GM21576 (cell line): Measurements from ENCODE around the gene OAS2.

Experiments
- ATAC-seq: cut with Tn5 transposase; IDR thresholded peaks from one replicate; pipeline ENCODE4 v1.9.1; 2021; ENCODE audit warnings: mild to moderate bottlenecking, moderate library complexity; ENCODE audit not compliant: unreplicated experiment

Gene OAS2

DNA sequence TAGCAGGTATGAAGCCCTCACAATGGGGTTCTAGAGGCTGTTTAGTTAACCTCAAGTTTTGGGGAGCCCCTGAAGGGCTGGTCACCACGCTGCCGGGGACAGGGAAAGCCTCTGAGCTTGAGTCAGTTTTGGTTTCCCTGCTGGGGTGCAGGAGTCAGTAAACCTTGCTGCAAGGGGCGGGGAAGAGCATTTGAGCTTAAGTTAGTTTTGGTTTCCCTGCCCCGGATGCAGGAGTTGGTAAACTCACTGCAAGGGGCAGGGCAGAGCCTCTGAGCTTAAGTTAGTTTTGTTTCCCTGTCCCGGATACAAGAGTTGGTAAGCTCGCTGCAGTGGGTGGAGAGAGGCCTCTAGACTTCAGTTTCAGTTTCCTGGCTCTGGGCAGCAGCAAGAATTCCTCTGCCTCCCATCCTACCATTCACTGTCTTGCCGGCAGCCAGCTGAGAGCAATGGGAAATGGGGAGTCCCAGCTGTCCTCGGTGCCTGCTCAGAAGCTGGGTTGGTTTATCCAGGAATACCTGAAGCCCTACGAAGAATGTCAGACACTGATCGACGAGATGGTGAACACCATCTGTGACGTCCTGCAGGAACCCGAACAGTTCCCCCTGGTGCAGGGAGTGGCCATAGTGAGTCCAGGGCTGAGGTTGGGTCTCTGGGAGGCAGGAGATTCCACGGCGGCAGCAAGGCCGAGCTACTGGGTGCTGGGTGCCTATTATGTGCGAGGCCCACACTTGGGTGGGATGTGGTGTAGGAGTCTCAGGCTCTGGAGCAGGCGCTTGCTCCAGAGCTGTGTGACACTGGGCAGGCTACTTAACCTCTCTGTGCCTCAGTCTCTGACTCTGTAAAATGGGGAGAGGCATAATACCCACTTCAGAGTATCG, at the start of gene OAS2:
TSS of gene OAS2 (plus strand) at position 357 of the 878 bp plus-strand sequence. CDS start at position 447, 90 bp downstream.
- peak; percentile 81 for ATAC-seq

GRCh38 chr12:112928978-112929377, 49.3 kb upstream of the OAS2 start:
- ATAC-seq = no peak

DNA sequence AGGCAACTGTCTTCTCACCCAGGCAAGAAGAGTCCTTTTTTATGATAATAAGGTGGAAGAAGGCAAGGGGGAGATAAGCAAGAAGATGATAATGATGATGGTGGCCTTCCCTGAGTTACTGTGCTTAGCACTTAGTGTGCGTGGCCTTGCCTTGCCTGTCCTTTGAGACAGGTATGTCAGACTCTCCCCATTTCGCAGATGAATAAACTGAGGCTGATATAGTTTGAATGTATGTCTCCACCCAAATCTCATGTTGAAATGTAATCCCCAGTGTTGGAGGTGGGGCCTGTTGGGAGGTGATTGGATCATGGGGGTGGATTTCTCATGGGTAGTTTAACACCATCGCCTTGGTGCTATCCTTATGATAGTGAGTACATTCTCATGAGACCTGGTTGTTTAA, 48.6 kb upstream of the OAS2 start:
- ATAC-seq = no peak

GRCh38 chr12:112930350-112930749, 48.0 kb upstream of the OAS2 start:
- no peak for ATAC-seq

- no peak for ATAC-seq
These were observed 45.7 kb upstream of the OAS2 start for GRCh38 chr12:112932485-112933128.

DNA sequence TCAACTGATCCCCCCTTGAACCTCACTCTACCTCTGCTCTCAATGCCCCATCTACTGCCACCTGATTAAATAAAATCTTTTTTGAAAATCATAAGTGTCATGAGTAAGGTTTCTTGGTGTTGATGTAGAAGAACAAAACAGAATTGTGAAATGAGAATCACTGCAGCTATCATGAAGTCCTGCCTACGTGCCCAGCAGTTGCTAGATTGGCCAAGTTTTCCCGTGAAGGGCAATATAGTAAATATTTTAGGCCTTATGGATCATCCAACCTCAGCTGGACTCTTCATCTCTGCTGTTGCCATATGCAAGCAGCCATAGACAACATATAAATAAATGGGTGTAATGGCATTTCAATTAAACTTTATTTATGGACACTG, 45.2 kb upstream of the OAS2 start:
- no peak for ATAC-seq

- no peak for ATAC-seq
These were observed 42.1 kb upstream of the OAS2 start for GRCh38 chr12:112936264-112936663.

DNA sequence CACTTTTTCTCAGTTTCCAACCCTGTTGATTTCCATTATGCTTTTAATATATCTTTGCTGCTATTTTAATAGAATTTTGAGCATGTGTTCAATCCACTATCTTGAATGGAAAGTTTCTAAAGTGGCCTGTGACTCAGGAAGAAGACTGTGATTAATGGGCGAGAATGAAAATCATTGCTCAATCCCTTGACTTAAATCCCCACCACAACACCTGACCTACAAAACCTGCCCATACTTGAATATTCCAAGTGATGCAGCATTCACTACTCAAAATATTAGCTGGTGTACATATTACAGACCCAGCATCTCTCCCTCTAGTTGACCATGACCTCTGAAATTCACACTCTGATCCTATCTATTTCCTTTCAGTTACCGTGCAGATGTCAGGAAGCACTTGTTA, 41.4 kb upstream of the OAS2 start:
- no peak for ATAC-seq

- no peak for ATAC-seq
These were observed 40.3 kb upstream of the OAS2 start, which contains the start of gene OAS3 for GRCh38 chr12:112937741-112938719. Gene OAS3, plus strand, starts transcription at chr12:112938474. Its CDS starts 57 bp downstream, at chr12:112938531.

DNA sequence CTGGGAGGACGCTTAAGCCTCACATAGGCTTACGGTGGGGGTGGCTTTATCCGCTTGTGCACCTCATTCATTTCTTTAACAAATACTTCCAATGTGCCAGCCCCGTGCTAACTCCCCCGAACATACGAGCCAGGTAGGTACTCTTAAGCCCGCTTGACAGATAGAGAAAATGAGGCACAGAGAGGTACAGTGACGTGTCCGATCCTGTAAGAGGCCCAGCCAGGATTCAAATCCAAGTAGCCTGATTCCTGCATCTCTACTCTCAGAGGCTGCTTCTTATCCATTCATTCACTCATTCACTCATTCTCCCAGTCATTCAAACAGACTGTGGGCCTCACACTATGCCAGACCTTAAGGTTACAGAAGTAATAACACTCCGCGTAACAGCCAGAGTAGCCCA, 39.6 kb upstream of the OAS2 start:
- no peak for ATAC-seq

DNA sequence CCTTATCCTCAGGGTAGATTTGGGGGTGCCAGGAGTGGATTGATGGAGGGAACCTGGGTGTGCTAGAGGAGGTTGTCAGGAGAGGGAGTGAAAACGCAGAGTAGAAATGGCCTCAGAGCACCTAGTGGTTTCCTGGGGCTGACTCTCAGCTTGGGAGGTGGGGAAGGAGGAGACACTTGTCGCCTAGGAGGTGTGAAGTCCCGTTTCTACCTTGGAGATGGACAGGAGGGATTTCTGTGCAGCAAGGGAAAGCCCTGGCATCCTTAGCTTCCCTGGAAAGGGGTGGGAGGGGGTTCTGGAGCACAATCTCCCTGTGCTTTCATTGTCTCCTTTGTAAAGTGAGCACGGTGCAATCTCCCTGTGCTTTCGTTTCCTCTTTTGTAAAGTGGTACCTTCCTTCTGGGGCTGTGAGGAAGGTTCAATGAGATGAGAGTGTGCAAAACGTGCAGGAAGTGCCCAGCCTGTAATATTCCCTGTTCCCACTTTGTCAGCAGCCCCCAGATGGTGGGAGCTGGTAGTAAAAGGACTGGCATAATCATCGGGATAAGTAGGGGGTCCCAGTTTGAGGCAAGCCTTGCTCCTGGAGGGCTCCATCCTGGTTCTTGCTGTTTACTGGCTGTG, 38.4 kb upstream of the OAS2 start:
- ATAC-seq = peak; percentile 64

GRCh38 chr12:112941528-112942335, 36.6 kb upstream of the OAS2 start:
- no peak for ATAC-seq

GRCh38 chr12:112942572-112942971, 35.7 kb upstream of the OAS2 start:
- no peak for ATAC-seq

- no peak for ATAC-seq
These were observed 34.2 kb upstream of the OAS2 start for GRCh38 chr12:112944024-112944690.

DNA sequence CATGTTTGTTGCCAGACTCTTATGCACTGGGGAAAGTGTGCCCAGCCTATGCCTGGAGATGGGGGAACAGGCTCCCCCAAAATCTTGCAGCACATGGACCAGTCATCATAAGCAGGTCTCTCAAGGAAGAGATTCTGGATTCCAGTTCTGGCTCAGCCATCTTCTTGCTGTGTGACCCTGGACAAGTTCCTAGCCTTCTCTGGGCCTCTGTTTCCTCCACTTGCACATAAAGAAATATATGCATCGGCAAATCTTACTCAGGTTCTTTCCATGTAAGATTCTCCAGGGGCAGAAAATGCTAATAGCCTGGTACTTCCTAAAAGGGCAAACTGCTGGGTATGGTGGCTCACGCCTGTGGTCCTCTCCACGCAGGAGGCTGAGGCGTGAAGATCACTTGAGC, 32.8 kb upstream of the OAS2 start:
- no peak for ATAC-seq

GRCh38 chr12:112946236-112947000, 31.9 kb upstream of the OAS2 start:
- ATAC-seq = no peak

DNA sequence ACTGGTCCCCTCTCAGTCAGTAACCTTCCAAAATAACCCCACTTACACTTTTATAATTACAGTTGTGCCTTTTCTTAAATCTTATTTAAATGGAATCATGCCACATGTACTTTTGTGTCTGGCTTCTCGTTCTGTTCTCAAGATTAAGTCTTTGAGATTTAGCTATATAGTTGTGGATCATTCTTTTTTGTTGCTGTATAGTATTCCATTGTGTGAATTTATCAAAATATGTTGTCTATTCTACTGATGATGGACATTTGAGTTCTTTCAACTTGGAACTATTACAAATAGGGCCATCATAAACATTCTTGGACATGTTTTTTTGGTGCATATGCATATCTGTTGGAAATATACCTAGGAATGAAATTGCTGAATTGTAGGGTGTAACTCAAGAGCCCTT, 31.0 kb upstream of the OAS2 start:
- ATAC-seq = no peak

DNA sequence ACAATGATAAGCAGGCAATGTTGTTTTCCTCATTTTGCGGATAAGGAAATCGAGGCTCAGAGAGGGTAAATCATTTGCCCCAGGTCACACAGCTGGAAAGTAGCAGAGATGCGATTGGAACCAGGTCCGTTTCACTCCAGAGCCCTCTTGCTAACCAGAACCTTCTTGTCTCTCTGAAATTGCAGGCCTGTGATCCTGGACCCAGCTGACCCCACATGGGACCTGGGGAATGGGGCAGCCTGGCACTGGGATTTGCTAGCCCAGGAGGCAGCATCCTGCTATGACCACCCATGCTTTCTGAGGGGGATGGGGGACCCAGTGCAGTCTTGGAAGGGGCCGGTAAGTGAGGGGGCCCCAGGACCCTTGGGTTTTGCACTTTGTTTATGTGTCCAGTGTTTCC, 30.6 kb upstream of the OAS2 start:
- ATAC-seq = no peak

DNA sequence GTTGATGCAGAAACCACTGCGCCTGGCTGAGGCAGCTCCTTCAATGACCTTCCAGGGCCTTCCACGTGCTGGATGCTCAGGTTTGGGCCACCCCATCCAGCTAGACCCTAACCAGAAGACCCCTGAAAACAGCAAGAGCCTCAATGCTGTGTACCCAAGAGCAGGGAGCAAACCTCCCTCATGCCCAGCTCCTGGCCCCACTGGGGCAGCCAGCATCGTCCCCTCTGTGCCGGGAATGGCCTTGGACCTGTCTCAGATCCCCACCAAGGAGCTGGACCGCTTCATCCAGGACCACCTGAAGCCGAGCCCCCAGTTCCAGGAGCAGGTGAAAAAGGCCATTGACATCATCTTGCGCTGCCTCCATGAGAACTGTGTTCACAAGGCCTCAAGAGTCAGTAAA, 29.5 kb upstream of the OAS2 start:
- no peak for ATAC-seq
